GM18508 (cell line): Measurements from ENCODE around the gene MGAT3.

Experiments used
- ATAC-seq: cut with Tn5 transposase; IDR thresholded peaks from one replicate; pipeline ENCODE4 v1.9.1; 2021; ENCODE audit warnings: moderate number of reproducible peaks; ENCODE audit not compliant: insufficient read depth, unreplicated experiment

Gene MGAT3

GRCh38 chr22:39487826-39488520, 31.2 kb downstream of the MGAT3 start:
- ATAC-seq = no peak

GRCh38 chr22:39488563-39489083, 31.8 kb downstream of the MGAT3 start:
- ATAC-seq = no peak

- no peak for ATAC-seq
Measured at GRCh38 chr22:39489094-39490068, 32.6 kb downstream of the MGAT3 start.

GRCh38 chr22:39490135-39490798, 33.5 kb downstream of the MGAT3 start:
- no peak for ATAC-seq

- ATAC-seq = no peak
Measured at GRCh38 chr22:39490966-39491680, 34.3 kb downstream of the MGAT3 start.

GRCh38 chr22:39491696-39492095, 34.9 kb downstream of the MGAT3 start:
- ATAC-seq = no peak

GRCh38 chr22:39492186-39492585, 35.4 kb downstream of the MGAT3 start:
- ATAC-seq = no peak

GRCh38 chr22:39493759-39494158, 36.9 kb downstream of the MGAT3 start:
- ATAC-seq = no peak

- ATAC-seq = no peak
Measured at GRCh38 chr22:39494471-39495120, 37.8 kb downstream of the MGAT3 start.

GRCh38 chr22:39496131-39496838, 39.5 kb downstream of the MGAT3 start:
- no peak for ATAC-seq

- no peak for ATAC-seq
Measured at GRCh38 chr22:39497429-39497828, 40.6 kb downstream of the MGAT3 start.

- ATAC-seq = no peak
Measured at GRCh38 chr22:39498368-39498767, 41.6 kb downstream of the MGAT3 start.

- ATAC-seq = no peak
Measured at GRCh38 chr22:39498802-39499201, 42.0 kb downstream of the MGAT3 start.

- ATAC-seq = no peak
Measured at GRCh38 chr22:39500101-39500500, 43.3 kb downstream of the MGAT3 start.

- no peak for ATAC-seq
Measured at GRCh38 chr22:39501644-39502108, 44.9 kb downstream of the MGAT3 start.

- ATAC-seq = no peak
Measured at GRCh38 chr22:39502109-39502788, 45.4 kb downstream of the MGAT3 start, which contains the start of gene MIEF1. Gene MIEF1 (plus strand): TSS chr22:39502290. CDS start chr22:39511295, 9,005 bp downstream.

GRCh38 chr22:39502789-39503409, 46.1 kb downstream of the MGAT3 start:
- no peak for ATAC-seq

- no peak for ATAC-seq
Measured at GRCh38 chr22:39503630-39504029, 46.8 kb downstream of the MGAT3 start.
